ENCODE measurements around the gene ACACA. TPM values are rescaled to one million over a fixed set of nuclear protein-coding genes. Genes with fewer than 3 reads are reported as not detected.
A peak's percentile ranks its signal among the peaks of the same experiment; 100 is the strongest.
"Not testable (repeated sequence)": the region's sequence is repeated elsewhere in the genome, so short reads cannot be mapped to it uniquely, and the experiment has no call there.

The ACACA gene
- total RNA-seq, 1 donor: 72.7 TPM

DNA sequence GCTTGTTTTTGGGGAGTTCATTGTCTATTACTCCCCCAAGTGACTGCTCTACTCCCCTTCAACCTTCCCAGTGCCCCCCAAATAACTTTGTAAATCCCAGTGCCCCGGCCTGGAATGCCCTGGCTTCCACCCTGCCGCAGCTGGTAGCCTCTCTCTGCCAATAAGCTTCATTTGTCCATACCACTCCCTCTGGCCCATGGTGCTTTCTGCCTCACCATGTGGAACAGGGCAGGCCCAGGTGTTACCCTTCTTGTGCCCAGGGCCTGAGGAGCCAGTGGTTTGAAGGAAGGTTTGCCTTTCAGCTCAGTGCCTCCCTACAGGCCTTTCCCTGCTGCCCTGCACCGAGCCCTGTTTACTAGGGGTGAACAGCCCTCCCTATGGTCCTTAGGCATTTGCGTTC, 323.7 kb downstream of the ACACA start:
- TF ChIP-seq, protein P1, sequence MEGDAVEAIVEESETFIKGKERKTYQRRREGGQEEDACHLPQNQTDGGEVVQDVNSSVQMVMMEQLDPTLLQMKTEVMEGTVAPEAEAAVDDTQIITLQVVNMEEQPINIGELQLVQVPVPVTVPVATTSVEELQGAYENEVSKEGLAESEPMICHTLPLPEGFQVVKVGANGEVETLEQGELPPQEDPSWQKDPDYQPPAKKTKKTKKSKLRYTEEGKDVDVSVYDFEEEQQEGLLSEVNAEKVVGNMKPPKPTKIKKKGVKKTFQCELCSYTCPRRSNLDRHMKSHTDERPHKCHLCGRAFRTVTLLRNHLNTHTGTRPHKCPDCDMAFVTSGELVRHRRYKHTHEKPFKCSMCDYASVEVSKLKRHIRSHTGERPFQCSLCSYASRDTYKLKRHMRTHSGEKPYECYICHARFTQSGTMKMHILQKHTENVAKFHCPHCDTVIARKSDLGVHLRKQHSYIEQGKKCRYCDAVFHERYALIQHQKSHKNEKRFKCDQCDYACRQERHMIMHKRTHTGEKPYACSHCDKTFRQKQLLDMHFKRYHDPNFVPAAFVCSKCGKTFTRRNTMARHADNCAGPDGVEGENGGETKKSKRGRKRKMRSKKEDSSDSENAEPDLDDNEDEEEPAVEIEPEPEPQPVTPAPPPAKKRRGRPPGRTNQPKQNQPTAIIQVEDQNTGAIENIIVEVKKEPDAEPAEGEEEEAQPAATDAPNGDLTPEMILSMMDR (IDR thresholded peaks at IDR 0.05; ENCODE audit: insufficient read depth, low read length): no peak

DNA sequence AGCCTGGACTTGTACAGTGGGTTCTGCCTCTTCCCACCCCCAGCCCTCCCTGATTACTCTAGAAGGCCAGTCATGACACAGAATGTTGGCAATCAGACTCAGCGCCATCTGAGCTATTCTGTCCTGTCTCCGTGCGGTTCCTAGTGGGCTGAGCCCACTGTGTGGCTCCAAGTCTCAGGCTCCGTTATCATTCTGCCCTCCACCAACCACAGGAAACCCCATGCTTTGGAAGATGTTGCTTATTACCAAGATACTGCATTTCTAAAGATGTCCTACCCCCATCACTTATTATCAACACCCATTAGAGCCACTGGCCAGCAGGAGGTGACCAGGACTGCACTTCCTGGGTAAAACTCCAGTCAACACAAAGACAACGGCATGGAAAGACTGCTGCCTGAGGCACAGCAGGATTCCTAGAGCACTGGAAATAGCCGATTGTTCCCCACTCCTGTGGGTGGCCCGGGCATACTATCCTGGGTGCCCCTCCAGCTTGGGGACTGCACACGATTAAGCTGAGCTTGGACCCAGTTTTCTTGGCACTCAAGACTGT, 324.2 kb downstream of the ACACA start:
- H3K4me3 ChIP-seq (ENCODE audit: low read depth, low read length): no peak overlapping the region
- DNase-seq (ENCODE audit: low read depth): no peak
- TF ChIP-seq, protein P1 (IDR thresholded peaks at IDR 0.05; ENCODE audit: insufficient read depth, low read length): no peak

More for the DNA sequence above, 323.7 kb downstream of the ACACA start:
- no peak overlapping the region for H3K4me3 ChIP-seq (ENCODE audit: low read depth, low read length)
- no peak for DNase-seq (ENCODE audit: low read depth)

DNA sequence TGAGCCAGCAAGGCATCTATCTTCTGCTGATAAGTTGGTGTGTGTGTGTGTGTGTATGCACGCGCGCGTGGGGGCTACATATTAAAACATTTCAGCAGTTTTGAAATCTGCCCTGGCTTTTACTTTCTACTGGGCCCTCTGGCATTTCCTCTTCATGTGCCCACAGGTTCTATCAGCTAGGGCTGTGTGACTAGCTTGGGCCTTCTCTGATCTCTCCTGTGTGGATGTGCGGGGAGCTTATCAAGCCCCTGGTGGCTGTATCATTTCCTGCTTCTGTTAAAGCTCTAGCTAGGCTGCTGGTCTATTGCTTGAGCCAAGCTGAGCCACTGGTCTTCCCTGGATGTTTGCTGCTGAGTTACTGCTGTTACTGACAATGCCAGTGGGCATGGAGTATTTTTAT, 325.3 kb downstream of the ACACA start:
- no peak overlapping the region for H3K4me3 ChIP-seq (ENCODE audit: low read depth, low read length)
- TF ChIP-seq, protein P1 (IDR thresholded peaks at IDR 0.05; ENCODE audit: insufficient read depth, low read length): peak; percentile 19
- peak; percentile 40 for DNase-seq (ENCODE audit: low read depth)

GRCh38 chr17:37079735-37080134, 326.9 kb downstream of the ACACA start:
- TF ChIP-seq, protein P1 (IDR thresholded peaks at IDR 0.05; ENCODE audit: insufficient read depth, low read length): no peak
- H3K4me3 ChIP-seq (ENCODE audit: low read depth, low read length): no peak overlapping the region
- DNase-seq (ENCODE audit: low read depth): peak; percentile 57

DNA sequence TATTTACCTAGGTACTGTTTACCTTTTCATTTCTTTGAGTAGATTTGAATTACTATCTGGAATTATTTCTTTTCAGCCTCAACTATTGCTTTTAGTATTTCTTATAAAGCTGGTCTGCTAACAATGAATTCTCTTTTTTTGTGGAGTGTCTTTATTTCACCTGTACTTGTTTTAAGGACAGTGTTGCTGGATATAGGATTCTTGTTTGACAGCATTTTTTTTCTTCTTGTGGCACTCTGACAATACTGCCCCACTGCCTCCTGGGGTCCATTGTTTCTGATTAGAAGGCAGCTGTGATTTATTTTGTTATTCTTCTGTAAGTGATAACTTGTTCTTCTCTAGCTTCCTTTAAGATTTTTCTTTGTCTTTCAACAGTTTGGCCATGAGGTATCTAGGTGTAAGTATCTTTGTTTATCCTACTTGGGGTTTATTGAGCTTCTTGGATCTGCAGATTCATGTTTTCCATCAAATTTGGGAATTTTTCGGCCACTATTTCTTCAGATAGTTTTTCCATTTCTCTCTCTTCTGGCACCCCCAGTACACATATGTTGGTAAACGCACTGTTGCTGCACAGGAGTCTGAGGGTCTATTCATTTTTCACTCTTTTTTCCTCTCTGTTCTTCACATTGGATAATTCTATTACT, 327.4 kb downstream of the ACACA start:
- no peak for DNase-seq (ENCODE audit: low read depth)
- TF ChIP-seq, protein P1 (IDR thresholded peaks at IDR 0.05; ENCODE audit: insufficient read depth, low read length): no peak
- H3K4me3 ChIP-seq (ENCODE audit: low read depth, low read length): no peak overlapping the region

GRCh38 chr17:37073464-37073863, 333.2 kb downstream of the ACACA start:
- DNase-seq (ENCODE audit: low read depth); H3K4me3 ChIP-seq (ENCODE audit: low read depth, low read length): not testable (repeated sequence)

- DNase-seq (ENCODE audit: low read depth): no peak
- TF ChIP-seq, protein P1 (IDR thresholded peaks at IDR 0.05; ENCODE audit: insufficient read depth, low read length): no peak
- no peak overlapping the region for H3K4me3 ChIP-seq (ENCODE audit: low read depth, low read length)
Observed at GRCh38 chr17:37069087-37069486, 337.5 kb downstream of the ACACA start.

Data from fibroblast of the aortic adventitia (primary cell).